Upper lobe of left lung (tissue), 4 donors: Measurements from ENCODE around the gene MAGEF1.

Source experiments
- EP300 ChIP-seq, 4 donors: sonication (generic); formaldehyde crosslinking; IDR thresholded peaks; one replicate each; pipeline ENCODE4 v1.5.1; 2017; ENCODE audit warnings: antibody characterized with exemption in 4 of 4, control low read depth in 2 of 4
- POLR2A ChIP-seq, 4 donors: fragments of 450-650 bp; IDR thresholded peaks; one replicate each; pipeline ENCODE4 v1.5.1; 2016 to 2017; ENCODE audit warnings: antibody characterized with exemption in 4 of 4, mild to moderate bottlenecking in 2 of 4
- POLR2AphosphoS5 ChIP-seq, 2 donors: sonication (generic); formaldehyde crosslinking; IDR thresholded peaks; one replicate each; pipeline ENCODE4 v1.5.1; 2017; ENCODE audit warnings: antibody characterized with exemption in 2 of 2
- TF ChIP-seq, protein P1 (sequence below), 6 experiments: fragments of 450-650 bp in 4 of 6; fragments of 200-600 bp in 2 of 6; sonication (generic) in 2 of 6; IDR thresholded peaks; one replicate each; pipeline ENCODE4 v1.5.1; 2016 to 2019; ENCODE audit warnings: antibody characterized with exemption in 6 of 6

DNA sequence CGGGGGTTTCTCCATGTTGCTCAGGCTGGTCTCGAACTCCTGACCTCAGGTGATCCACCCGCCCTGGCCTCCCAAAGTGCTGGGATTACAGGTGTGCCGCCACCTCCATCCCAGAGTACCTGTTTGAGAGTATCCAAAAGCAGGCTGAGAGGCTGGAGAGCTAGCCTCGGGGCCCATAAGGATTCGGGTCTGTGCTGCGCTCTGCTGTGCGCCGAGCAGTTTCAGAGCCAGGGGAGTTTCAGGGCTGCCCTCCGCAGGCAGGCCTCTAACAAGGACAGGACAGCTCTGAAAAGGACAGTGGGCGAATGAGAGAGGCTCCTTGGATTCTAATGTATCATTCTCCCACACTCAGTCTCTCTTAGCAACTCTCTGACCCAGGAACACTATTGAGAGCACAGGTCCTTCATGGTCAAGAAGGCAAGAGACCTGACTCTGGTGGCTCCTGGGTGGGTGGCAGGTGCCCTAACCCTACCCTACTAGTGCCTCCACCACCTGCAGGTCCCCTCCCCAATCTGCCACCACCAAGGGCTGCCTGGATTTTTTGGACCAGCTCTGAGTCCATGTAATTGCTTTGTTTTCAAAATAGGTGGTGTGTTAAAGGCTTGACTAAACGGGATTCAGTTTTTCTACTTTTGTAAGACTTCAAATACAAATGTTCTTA lies 27.8 kb downstream of the MAGEF1 start:
- TF ChIP-seq POLR2A (IDR thresholded peaks at IDR 0.05) (no peak), POLR2AphosphoS5 (IDR thresholded peaks at IDR 0.05) (no peak), EP300 (IDR thresholded peaks at IDR 0.05) (no peak)
- TF ChIP-seq, protein P1, sequence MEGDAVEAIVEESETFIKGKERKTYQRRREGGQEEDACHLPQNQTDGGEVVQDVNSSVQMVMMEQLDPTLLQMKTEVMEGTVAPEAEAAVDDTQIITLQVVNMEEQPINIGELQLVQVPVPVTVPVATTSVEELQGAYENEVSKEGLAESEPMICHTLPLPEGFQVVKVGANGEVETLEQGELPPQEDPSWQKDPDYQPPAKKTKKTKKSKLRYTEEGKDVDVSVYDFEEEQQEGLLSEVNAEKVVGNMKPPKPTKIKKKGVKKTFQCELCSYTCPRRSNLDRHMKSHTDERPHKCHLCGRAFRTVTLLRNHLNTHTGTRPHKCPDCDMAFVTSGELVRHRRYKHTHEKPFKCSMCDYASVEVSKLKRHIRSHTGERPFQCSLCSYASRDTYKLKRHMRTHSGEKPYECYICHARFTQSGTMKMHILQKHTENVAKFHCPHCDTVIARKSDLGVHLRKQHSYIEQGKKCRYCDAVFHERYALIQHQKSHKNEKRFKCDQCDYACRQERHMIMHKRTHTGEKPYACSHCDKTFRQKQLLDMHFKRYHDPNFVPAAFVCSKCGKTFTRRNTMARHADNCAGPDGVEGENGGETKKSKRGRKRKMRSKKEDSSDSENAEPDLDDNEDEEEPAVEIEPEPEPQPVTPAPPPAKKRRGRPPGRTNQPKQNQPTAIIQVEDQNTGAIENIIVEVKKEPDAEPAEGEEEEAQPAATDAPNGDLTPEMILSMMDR (IDR thresholded peaks at IDR 0.05): no peak
